Measurements from ENCODE around the gene RHBDL1.

DNA sequence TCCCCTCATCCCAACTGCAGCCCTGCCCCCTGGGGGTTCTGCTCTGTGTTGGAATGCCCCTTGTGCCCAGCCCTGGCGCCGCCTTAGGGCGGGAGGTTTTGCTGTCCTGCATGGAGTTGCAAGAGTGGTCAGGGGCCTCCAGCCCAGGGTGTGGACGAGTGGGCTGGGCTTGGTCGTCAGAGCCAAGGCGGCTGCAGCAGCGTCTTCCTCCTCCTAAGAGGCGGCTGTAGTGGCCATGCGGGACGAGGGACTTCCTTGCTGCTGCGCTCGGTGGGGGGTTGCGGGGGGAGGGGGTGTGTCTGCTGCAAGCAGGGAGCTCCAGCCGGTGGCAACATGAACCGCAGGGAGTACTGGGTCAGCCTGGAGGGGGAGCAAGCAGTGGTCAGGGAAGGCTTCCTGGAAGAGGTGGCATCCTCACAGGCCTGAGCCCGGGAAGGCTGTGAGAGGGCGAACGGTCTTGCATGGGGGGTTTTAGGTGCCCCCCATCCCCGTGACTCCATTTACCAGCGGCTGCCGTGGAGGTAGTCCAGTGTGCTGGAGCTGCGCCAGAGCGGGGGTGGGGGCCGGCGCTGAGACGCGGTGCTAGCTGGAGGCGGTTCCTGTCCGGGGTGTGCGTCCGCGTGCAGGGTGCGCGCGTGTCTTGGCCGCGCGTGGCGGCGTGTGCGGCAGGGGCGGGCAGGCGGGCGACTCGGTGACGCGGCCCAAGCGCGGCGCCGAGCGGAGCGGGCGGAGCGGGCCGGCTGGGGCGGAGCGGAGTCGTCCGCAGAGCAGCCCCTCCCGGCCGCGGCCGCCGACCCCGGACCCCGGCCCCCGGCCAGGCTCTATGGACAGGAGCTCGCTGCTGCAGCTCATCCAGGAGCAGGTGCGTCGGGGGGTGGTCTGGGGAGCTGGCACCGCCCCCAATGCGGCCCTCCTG is at the start of gene RHBDL1:
- TF ChIP-seq CTCF (IDR thresholded peaks at IDR 0.05; ENCODE audit: insufficient read depth, low read length, poor library complexity, severe bottlenecking) (no peak), EZH2phosphoT487 (conservative IDR thresholded peaks at IDR 0.05; ENCODE audit: low read length) (no peak)

All from SU-DHL-6 (cell line).